HG02763 (cell line): Measurements from ENCODE around the gene JKAMP.

Source experiments
- ATAC-seq: cut with Tn5 transposase; IDR thresholded peaks from one replicate; pipeline ENCODE4 v1.9.1; 2021; ENCODE audit warnings: mild to moderate bottlenecking, moderate library complexity; ENCODE audit not compliant: unreplicated experiment

Gene JKAMP

GRCh38 chr14:59538936-59539335 is 54.6 kb downstream of the JKAMP start:
- no peak for ATAC-seq

- no peak for ATAC-seq
These were observed 56.5 kb downstream of the JKAMP start for GRCh38 chr14:59540852-59541251.

- ATAC-seq = no peak
These were observed 57.4 kb downstream of the JKAMP start for GRCh38 chr14:59541731-59542130.

- no peak for ATAC-seq
These were observed 59.6 kb downstream of the JKAMP start for GRCh38 chr14:59543873-59544272.

DNA sequence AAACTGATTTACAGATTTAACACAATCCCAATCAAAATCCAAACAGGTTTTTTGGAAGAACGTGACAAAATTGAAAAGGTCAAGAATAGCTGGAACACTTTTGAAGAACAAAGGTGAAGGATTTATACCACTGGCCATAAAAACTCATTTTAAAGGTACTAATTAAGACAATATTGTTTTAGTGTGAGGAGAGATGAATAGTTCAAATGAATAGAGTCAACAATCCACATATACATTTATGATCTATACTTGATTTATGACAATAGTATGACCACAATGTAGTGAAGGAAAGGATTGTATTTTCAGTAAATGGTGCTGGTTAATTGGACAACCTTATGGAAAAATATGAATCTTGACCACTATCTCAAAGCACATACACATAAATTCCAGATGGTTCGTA is 63.0 kb downstream of the JKAMP start:
- ATAC-seq = no peak
